ENCODE results near the gene TNFRSF6B. TPM values are rescaled to one million over a fixed set of nuclear protein-coding genes. Genes with fewer than 3 reads are reported as not detected.

The TNFRSF6B gene
- total and polyA plus RNA-seq, 5 donors: 0.23 to 2.7 (median 1.2) TPM; not detected in 1

- Histone ChIP-seq H3K4me3 (ENCODE audit: low read length) (no peak overlapping the region), H3K9me3 (ENCODE audit: control insufficient read depth, low read length) (no peaks in the 10 kb centered on the region), H3K27me3 (ENCODE audit: control insufficient read depth, insufficient read depth) (no peaks in the 10 kb centered on the region), H3K27ac (ENCODE audit: low read length) (no peak overlapping the region), H3K4me1 (ENCODE audit: control insufficient read depth, insufficient read depth, low read length) (no peaks in the 10 kb centered on the region)
- 86% methylated on average over 43 of the region's 43 CpGs for whole genome bisulfite sequencing
- DNase-seq (peak; percentile 31 to 55 (median 50)), ATAC-seq (no peak)
- intact Hi-C loops (cut with DNase I): no loop called here
Measured at GRCh38 chr20:63700199-63701050, 4.0 kb downstream of the TNFRSF6B start.

GRCh38 chr20:63701051-63701328 is 4.5 kb downstream of the TNFRSF6B start:
- intact Hi-C loops (cut with DNase I): no loop called here
- Histone ChIP-seq H3K27me3 (ENCODE audit: control insufficient read depth, insufficient read depth) (no peaks in the 10 kb centered on the region), H3K4me1 (ENCODE audit: control insufficient read depth, insufficient read depth, low read length) (no peaks in the 10 kb centered on the region), H3K4me3 (ENCODE audit: low read length) (no peak overlapping the region), H3K27ac (ENCODE audit: low read length) (no peak overlapping the region), H3K9me3 (ENCODE audit: control insufficient read depth, low read length) (no peaks in the 10 kb centered on the region)
- DNase-seq (no peak), ATAC-seq (no peak)
- 84% methylated on average over 5 of the region's 5 CpGs for WGBS

- Histone ChIP-seq H3K4me1 (ENCODE audit: control insufficient read depth, insufficient read depth, low read length) (peaks cover under 1% of the 10 kb centered on the region), H3K27me3 (ENCODE audit: control insufficient read depth, insufficient read depth) (no peaks in the 10 kb centered on the region), H3K9me3 (ENCODE audit: control insufficient read depth, low read length) (no peaks in the 10 kb centered on the region), H3K27ac (ENCODE audit: low read length) (no peak overlapping the region), H3K4me3 (ENCODE audit: low read length) (no peak overlapping the region)
- WGBS: 79% methylated on average over 14 of the region's 14 CpGs
- intact Hi-C loops (cut with DNase I): no loop called here
- ATAC-seq (no peak), DNase-seq (peak in 1 of 3 donors; percentile 57)
Measured at GRCh38 chr20:63701329-63702035, 5.0 kb downstream of the TNFRSF6B start.

GRCh38 chr20:63702036-63702665 is 5.7 kb downstream of the TNFRSF6B start:
- Histone ChIP-seq H3K4me3 (ENCODE audit: low read length) (no peak overlapping the region), H3K27ac (ENCODE audit: low read length) (no peak overlapping the region), H3K4me1 (ENCODE audit: control insufficient read depth, insufficient read depth, low read length) (peaks cover 4% of the 10 kb centered on the region), H3K27me3 (ENCODE audit: control insufficient read depth, insufficient read depth) (no peaks in the 10 kb centered on the region), H3K9me3 (ENCODE audit: control insufficient read depth, low read length) (no peaks in the 10 kb centered on the region)
- ATAC-seq (no peak), DNase-seq (no peak)
- intact Hi-C loops (cut with DNase I): no loop called here
- 89% methylated on average over 16 of the region's 16 CpGs for WGBS

GRCh38 chr20:63702751-63703470 is 6.5 kb downstream of the TNFRSF6B start:
- ATAC-seq: no peak
- no peak for DNase-seq
- Histone ChIP-seq H3K4me3 (ENCODE audit: low read length) (no peak overlapping the region), H3K27ac (ENCODE audit: low read length) (no peak overlapping the region), H3K4me1 (ENCODE audit: control insufficient read depth, insufficient read depth, low read length) (peaks cover 4% of the 10 kb centered on the region), H3K9me3 (ENCODE audit: control insufficient read depth, low read length) (no peaks in the 10 kb centered on the region), H3K27me3 (ENCODE audit: control insufficient read depth, insufficient read depth) (no peaks in the 10 kb centered on the region)
- intact Hi-C loops (cut with DNase I): no loop called here
- WGBS: 81% methylated on average over 13 of the region's 13 CpGs

- intact Hi-C loops (cut with DNase I): no loop called here
- ATAC-seq (no peak), DNase-seq (peak in 1 of 3 donors; percentile 61)
- Histone ChIP-seq H3K27me3 (ENCODE audit: control insufficient read depth, insufficient read depth) (no peaks in the 10 kb centered on the region), H3K4me3 (ENCODE audit: low read length) (no peak overlapping the region), H3K4me1 (ENCODE audit: control insufficient read depth, insufficient read depth, low read length) (peaks cover 6% of the 10 kb centered on the region), H3K9me3 (ENCODE audit: control insufficient read depth, low read length) (no peaks in the 10 kb centered on the region), H3K27ac (ENCODE audit: low read length) (no peak overlapping the region)
- 89% methylated on average over 15 of the region's 15 CpGs for WGBS
Measured at GRCh38 chr20:63703471-63703975, 7.1 kb downstream of the TNFRSF6B start.

- 85% methylated on average over 11 of the region's 11 CpGs for WGBS
- Histone ChIP-seq H3K9me3 (ENCODE audit: control insufficient read depth, low read length) (no peaks in the 10 kb centered on the region), H3K27me3 (ENCODE audit: control insufficient read depth, insufficient read depth) (no peaks in the 10 kb centered on the region), H3K4me3 (ENCODE audit: low read length) (no peak overlapping the region), H3K4me1 (ENCODE audit: control insufficient read depth, insufficient read depth, low read length) (peaks cover 13% of the 10 kb centered on the region), H3K27ac (ENCODE audit: low read length) (no peak overlapping the region)
- no peak for ATAC-seq
- no peak for DNase-seq
- intact Hi-C loops (cut with DNase I): no loop called here
Measured at GRCh38 chr20:63703976-63704748, 7.7 kb downstream of the TNFRSF6B start.

GRCh38 chr20:63704749-63705117 is 8.3 kb downstream of the TNFRSF6B start:
- H3K4me1 ChIP-seq (ENCODE audit: control insufficient read depth, insufficient read depth, low read length): peaks cover 13% of the 10 kb centered on the region
- DNase-seq (no peak), ATAC-seq (no peak)
- no peak overlapping the region for H3K4me3 ChIP-seq (ENCODE audit: low read length)
- H3K9me3 ChIP-seq (ENCODE audit: control insufficient read depth, low read length): no peaks in the 10 kb centered on the region
- no peaks in the 10 kb centered on the region for H3K27me3 ChIP-seq (ENCODE audit: control insufficient read depth, insufficient read depth)
- H3K27ac ChIP-seq (ENCODE audit: low read length): no peak overlapping the region
- WGBS: 80% methylated on average over 6 of the region's 6 CpGs
- intact Hi-C loops (cut with DNase I): no loop called here

- 89% methylated on average over 8 of the region's 8 CpGs for WGBS
- DNase-seq: no peak
- no peak for ATAC-seq
- Histone ChIP-seq H3K9me3 (ENCODE audit: control insufficient read depth, low read length) (no peaks in the 10 kb centered on the region), H3K27ac (ENCODE audit: low read length) (no peak overlapping the region), H3K27me3 (ENCODE audit: control insufficient read depth, insufficient read depth) (no peaks in the 10 kb centered on the region), H3K4me1 (ENCODE audit: control insufficient read depth, insufficient read depth, low read length) (peaks cover 13% of the 10 kb centered on the region), H3K4me3 (ENCODE audit: low read length) (no peak overlapping the region)
- intact Hi-C loops (cut with DNase I): no loop called here
Measured at GRCh38 chr20:63705232-63706026, 9.0 kb downstream of the TNFRSF6B start.

Measured in right cardiac atrium (tissue), 5 donors.